Stimulated activated CD4-positive, alpha-beta T cell treated with anti-CD3 and anti-CD28 coated beads, Interleukin-15, amount 100 ng/mL, for 24 hours (primary cell): ENCODE results near the gene SHANK1.
A peak's percentile ranks its signal among the peaks of the same experiment; 100 is the strongest.

Experiments
- DNase-seq: peaks from one replicate; pipeline ENCODE4 v3.0.0-alpha.2; 2020

Gene SHANK1

DNA sequence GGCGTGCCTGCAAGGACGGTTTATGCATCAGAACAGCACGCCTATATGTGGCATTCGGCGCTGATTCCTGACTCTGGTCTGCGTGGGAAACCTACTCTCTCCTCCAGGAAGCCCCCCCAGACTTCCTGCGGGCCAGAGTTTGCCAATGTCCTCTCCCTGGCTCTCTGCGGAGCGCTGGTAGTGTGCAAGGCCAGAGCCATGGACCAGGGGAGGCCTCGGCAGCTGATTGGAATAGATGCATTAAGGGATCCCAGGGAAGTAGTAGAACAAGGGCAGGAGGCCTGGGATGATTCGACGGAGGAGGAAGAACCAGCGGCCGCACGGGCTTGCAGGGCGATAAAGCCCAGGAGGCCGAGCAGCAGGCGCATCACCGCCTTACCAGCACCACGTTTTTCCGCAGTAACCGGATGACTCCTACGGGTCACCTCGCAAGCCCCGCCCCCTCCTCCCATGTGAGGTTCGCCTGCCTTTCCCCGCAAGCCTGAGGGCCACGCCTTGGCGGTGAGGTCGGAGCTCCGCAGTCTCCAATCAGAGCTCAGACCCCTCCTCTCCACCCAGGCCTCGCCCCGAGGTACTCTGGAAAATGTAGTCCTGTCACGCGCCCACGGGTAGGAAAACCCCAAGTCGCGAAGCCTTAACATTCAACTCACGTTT, 8.6 kb upstream of the SHANK1 start:
- DNase-seq, result peak; percentile 92

DNA sequence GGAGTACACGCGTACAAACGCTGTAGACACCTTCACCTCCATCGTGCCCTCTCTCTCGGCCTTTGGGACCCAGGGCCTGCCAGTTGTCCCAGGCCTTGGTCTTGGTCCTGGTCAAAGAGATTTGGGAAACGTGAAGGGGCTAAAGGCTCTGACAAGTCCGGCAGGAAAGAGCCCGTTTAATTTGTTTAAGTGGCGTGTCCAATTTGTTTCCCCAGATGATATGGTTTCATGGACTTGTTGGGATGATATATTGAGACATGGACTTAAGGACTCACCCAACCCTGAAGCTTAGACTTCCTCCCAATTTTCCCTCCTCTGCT, 6.3 kb upstream of the SHANK1 start:
- no peak for DNase-seq

DNA sequence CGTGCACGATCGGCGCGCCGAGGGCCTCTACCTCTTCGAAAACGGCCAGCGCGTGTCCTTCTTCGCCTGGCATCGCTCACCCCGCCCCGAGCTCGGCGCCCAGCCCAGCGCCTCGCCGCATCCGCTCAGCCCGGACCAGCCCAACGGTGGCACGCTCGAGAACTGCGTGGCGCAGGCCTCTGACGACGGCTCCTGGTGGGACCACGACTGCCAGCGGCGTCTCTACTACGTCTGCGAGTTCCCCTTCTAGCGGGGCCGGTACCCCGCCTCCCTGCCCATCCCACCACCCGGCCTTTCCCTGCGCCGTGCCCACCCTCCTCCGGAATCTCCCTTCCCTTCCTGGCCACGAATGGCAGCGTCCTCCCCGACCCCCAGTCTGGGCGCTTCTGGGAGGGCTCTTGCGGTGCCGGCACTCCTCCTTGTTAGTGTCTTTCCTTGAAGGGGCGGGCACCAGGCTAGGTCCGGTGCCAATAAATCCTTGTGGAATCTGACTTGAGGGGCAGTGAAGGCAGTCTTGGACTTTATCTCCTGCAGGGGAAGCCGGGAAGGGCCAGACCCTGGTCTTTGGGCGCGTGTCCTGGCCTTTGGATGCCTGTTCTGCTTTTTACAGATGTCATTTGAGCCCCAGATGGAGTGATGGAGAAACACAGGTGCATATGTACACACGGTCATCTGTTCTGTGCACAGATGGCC, 5.8 kb upstream of the SHANK1 start:
- DNase-seq, result no peak

DNA sequence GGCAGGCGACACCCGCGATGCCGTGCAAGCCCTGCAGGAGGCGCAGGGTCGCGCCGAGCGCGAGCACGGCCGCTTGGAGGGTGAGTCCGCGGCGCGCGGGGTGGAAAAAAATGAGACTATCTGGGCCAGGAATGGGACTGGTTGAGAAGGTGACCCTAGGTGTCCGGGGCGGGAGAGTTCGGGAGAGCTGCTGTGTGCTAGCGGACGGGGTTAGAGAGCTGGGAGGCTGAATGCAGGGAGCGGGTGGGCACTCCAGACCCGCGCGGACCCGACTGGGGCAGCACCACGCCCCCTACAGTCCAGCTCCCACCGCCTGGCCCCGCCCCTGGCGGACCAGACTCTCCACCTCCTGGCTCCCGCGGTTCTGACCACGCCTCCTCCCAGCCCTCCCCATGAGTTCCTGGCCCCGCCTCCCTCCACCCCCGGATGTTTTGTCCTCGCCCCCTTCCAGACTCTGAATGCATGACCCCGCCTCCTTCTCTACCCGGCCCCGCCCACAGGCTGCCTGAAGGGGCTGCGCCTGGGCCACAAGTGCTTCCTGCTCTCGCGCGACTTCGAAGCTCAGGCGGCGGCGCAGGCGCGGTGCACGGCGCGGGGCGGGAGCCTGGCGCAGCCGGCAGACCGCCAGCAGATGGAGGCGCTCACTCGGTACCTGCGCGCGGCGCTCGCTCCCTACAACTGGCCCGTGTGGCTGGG, 5.1 kb upstream of the SHANK1 start:
- DNase-seq, result peak; percentile 98

DNA sequence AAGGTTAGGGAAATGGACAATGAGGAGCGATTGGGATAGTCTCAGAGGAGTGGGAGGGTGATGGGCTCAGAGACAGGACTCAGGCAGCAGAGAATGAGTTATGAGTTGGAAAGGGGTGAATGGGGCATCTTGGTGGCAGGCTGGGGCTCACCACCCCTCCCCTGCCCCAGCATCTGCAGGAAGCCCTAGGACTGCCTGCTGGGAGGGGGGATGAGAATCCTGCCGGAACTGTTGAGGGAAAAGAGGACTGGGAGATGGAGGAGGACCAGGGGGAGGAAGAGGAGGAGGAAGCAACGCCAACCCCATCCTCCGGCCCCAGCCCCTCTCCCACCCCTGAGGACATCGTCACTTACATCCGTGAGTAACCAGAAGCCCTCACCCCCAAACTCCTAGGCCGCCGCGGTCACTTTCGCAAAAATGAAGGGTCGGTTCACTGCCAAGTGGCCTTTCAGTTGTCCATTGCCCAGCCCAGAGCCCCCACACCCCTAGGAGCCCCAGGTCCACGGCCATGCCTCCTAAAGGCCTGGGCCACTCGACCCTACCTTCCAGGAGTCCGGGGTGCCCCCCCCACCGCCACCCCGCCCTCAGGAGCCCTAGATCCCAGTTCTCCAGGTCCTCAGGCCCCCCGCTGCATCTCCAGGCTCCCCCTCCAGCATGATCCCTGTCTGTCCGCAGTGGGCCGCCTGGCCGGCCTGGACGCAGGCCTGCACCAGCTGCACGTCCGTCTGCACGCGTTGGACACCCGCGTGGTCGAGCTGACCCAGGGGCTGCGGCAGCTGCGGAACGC, 4.3 kb upstream of the SHANK1 start:
- DNase-seq, result no peak

DNA sequence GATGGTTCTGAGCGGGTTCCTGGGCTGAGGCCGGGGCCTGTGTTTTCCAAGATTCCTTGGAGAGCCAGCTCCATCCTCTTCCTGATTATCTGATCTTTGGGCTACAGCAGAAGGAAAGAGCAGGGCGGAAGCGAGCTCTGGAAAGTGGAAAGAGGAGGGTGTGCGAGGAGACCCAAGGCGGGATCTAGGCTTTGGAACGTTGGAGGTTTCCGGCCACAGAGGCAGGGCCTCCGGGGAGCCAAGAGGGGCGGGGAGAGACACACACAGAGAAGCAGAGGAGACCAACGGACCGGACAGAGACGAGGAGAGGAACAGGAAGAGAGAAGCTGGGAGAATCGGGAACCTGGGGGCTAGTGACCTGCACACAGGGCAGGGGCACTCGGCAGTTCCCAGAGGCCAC, 3.5 kb upstream of the SHANK1 start, which contains the start of gene CLEC11A:
Gene CLEC11A (plus strand): TSS at position 296 of the 400 bp plus-strand sequence. CDS start 162 bp downstream, outside the sequence.
- no peak for DNase-seq

DNA sequence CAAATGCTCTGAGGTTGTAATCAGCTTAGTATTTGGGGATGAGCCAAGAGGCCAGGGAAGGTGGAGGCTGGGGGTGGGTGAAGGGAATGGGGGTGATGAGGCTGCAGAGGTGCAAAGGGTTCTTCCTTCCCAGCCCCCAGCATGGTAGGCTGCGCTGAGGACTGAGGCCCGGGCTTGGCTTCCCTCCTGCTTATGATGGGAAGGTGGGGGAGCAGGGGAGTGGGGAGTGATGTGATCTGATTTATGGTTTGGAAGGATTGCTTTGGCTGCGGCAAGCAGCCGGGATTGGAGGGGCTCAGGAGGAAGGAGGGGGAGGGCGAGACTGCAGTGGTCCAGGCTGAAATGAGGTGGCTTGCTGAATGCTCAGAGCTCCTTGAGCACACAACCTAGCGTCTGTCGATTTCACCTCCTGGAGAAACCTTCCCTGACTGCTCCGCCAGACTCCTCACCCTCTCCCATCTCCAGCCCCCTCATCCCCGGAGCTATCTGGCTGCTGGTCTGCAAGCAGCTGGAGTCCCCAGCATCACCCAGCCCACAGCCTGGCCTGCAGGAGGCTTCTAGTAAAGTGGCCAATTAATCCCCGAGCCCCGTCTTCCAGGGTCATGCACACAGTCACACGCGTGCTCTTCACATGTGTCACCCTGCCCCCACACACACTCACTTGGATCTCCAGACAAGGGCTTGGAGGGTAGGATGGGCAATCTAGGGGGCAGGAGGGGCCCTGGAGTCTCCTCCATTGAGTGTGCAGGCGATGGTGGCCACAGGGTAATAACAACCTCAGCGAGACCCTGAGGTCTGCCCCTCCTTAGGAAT, 2.8 kb upstream of the SHANK1 start:
- no peak for DNase-seq

DNA sequence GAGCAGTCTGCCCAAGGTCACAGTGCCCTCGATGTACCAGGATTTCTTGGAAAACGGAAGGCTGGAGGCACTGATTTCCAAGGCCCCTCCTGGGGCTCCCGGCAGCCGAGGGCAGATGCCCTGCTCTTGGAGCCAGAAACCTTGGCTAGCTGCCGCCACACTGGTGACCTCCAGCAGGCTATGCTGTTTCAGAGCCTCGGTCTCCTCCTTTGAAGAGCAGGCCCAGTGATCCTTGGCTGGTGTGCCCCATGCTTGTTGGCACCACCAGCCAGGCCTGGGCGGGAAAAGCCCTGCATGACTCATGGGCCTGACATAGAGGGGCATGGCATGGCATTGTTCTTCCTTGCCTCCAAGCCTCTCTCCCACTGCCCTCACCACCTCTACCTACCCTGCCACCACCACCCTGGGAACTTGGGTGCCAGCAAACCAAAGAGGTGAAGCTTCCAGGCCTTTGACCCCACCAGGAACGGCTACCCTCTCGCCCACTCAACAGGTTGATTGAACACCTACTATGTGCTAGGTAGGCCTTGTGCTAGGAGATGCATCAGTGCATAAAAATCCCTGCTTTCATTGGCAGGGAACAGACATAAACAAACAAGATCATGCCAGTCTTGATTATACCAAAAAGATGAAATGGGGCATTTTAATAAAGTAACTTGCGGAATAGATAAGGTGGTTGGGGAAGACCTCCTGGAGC, 2.0 kb upstream of the SHANK1 start:
- DNase-seq, result no peak

DNA sequence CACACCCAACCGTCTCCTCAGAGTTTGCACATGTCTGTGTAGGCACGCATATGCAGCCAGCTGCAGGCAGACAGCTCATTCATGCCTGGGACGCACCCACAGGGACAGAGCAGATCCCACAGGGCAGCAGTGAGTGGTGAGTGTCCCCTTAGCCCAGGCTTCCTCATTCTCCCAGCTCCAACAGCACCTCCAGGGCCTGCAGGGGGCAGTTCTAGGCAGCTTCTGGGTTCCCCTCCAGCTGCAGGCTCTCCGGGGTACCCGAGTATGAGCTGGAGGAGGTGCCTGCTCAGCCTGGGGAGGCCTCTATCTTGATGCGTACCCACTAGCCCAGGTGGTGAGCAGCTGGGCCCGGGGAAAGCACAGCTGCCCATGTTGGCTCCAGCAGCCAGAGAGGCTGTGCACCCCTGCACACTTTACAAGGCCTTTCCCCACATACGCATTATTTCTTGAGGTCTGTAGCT, 1.3 kb upstream of the SHANK1 start:
- no peak for DNase-seq

DNA sequence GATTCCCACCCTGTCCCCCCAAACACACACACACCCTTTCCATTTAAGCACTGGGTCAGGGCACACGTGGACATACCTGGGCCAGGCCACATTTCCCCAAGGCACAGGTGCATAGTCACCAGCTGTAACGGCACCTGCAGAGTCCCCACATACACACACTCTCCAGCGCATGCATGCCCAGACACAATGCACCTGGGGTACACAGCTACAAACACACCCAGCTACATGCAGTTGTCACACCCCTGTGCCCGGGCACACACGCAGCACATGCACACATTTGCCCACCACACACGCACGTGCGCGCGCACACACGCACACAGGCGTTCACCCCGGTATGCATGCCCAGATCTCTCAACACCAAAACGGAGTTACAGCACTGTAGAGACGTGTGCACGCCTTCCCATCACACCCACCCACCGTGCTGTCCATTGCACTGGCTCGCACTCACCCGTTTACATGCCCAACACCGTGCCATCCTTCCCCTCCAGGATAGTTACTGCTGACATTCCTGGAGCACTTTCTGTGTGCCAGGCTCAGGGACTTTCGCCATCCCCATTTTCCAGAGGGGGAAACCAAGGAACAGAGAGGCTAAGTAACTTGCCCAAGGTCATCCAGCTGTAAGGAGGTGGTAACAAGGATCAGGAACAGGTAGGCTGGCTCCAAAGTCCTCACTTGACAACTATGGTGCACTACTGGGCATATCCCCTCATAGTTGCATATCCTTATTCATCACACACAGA, 749 bp upstream of the SHANK1 start:
- no peak for DNase-seq

DNA sequence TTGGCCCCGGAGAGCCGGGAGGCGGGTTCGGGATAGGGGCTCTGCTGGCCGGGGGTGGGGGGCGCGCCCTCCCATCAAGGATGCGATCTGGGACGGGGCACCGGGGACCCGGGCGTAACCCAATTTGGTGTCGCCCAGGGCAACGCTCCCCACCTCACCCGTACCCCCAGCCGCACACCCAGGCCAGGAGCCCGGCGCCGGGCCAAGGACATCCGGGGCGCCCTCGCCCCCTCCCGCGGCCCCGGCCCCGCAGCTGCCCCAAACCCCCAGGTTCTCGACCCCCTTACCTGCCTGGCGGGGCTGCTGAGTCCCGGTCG, 525 bp downstream of the SHANK1 start:
- DNase-seq, result no peak

DNA sequence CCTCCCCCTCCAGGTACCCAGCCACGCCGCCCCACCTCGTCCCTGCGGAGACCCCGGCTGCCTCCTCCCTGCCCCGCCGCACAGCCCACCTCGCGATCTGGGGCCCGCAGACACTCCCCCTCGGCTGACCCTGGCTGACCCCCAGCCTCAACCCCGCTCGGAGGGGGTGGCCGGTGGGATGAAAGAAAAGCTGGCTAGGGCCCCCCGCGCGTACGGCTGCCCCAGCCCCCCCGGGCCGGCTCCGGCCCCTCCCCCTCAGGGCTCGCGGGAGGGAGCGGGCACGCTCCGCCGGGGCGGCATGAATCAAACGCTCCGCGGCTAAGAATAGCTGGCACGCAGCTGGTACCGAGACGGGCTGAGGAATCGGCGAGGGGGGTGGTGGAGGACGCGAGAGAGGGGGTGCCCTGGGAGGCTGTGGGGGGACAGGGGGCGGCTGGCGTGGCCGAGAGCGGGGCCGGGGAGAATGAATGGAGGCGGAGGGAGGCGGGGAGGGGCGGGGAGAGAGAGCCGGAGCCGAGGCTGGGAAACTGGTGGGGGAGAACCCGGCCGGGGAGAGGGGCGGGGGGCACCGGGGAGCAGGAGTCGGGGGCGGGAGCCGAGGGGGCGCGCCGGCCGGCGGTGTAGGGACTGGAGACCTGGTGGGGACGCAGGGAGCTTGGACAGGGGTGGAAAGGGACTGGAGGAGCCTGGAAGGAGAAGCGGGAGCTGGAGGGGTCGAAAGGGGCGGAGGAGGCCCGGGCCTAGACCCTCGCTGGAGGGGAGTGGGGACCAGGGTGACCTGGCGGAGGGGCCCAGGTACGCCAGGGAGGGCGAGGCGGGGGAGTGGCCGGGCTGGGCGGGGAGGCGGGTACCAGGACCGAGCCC, 1.1 kb downstream of the SHANK1 start:
- DNase-seq, result no peak

DNA sequence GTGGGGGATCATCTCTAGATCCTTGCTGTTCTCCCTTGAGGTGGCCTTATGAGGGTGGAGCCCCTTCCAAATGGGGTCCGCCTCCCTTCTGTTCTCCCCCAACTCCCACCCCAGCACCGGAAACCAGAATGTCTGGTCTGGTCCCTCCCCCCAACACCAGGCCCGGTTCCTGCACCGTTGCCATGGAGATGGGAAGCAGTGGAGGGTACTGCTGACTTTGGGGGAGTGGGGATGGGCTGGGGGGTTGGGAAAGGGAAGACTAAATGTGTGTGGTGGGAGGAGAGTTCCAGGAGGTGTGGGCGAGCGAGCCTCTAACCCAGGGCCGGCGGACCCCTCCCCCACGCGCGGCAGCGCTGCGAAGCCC, 1.7 kb downstream of the SHANK1 start:
- no peak for DNase-seq

DNA sequence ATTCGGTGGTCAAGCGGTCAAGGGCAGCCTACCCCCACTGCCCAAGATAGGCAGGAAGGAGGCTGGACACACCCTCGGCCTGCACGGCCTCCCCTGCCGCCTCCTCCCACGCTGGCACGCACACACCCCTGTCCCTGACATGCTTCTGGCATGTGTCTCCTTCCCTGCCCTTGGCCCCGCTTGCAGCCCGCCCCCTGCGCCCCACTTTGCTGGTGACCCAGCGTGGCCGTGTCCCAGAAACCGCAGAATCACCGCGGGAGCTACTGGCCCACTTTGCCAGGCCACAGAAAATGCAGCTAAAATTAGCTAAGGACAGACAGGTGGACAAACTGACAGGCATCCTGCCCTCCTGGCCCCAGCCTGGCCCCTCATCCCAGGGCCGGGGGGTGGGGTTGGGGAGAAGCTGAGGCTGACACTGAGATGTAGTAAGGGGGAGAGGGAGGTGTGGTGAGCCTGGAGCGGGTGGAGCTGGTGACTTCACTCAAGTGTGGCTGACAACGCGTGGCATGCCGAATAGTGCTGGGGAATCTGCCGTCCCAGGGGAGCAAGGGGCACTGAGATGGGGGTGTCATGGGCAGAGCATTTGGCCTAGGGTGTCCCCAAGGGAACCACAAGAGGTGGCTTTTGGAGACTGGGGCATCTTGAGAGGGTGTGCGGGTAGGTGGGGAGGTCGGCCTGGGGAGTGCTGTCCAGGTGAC, 2.4 kb downstream of the SHANK1 start:
- no peak for DNase-seq

DNA sequence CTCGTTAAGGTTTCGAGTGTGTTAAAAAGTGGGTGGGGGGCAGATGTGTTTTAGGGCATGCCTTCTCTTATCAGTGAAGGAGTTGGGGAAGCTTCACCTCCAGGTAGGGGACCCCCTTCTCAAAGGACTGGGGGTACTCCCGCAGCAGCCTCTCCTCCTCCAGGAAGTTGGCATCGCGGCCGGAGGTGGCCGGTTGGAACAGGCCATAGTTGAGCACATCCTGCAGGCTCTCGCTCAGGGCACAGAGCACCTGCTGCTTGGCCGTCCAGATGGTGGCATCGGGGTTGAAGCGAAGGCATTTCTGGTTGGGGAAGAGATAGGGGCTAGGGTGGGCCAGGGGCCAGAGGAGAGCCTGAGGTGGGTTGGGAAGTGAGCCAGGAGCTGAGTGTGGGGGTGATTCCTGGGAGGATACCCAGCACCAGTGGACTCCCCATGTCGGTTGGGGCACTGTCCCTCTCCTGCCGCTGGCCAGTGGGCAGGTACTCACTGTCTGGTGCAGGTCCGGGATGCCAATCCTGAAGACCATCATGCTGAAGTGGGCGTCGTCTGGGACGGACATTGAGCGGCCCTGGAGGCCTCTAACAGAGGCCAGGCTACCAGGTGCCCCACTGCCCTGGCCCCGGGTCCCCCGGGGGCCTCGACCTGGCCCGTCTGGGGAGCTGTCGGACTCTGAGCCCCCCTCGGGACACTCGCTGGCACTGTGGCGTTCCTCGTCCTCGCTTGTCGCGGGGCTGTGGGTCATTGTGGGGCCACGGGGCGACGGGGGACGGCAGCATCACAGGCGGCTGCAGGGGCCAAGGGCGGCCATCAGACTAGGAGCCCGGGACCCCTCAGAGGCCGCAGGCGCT, 3.2 kb downstream of the SHANK1 start:
- DNase-seq, result no peak

DNA sequence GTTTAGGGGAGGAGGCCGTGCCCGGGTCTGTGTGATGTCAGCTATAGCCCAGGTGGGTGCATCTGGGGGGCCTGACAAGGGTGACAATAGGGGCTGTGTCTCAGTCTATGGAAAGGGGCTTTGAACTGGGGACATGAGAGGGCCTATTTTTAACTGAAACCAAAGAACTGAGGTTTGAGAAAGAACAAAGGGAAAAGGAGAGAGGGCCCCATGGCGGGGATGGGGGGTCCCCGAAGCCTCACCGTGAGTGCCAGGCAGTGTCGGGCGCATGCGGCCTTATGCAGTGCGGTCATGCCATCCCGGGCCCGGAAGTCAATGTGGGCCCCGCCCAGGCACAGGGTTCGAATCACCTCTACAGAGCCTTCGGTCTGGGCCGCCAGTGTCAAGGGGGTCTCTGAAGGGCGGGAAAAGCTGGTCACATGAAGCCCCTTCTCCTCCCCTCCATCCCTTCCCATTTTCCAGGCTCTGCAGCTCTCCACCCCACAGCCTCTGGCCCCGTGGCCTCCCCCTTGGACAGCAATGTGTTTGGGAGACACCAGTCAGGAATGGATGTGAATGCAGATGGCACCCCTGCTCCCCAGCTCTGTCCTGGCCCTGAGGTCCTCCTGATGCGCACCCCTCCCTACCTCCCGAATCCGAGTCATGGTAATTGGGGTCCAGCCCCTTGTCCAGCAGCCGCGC, 5.9 kb downstream of the SHANK1 start:
- DNase-seq, result no peak

DNA sequence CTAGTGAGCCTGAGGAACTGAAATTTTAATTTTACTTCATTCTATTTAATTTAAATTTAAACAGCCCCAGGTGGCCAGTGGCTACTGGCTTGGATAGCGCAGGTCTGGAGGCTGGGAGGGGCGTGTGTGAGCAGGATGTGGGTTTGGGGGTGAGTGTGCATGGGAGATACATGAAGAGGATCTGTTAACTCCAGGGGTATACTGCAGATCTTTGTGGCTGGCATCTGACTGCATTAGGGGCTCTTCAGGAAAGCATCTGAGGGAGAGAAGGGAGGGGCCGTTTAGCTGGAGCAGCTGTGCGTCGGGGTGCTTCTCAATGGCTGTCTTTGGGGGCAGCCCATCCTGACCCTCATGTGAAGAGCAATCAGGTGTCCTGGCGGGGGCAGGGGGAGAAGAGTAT, 6.8 kb downstream of the SHANK1 start:
- no peak for DNase-seq

DNA sequence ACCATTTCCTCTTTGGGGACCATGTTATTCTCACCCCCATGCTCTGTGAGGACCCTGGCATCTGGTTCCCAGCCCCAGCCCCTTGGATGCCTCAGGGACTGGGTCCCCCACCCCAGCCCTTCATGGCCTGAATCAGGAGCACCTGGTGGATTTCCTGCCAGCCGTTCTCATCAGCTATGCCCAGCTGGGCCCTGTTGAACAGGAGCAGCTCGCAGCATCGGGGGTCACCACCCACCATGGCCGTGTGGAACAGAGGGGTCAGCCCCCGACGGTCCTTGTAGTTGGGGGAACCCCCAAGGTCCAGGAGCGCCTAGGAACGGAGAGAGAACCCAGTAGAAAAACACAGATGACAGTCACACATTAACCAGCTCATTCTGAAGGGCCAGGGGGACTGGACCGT, 7.8 kb downstream of the SHANK1 start:
- no peak for DNase-seq
